NCI-H2081 treated with DMSO at 0.1 percent for 48 hours (cell line): Measurements from ENCODE around the gene CDA.

Source experiments
- DNase-seq: peaks from one replicate; lab custom pipeline; 2025; lab: John Stamatoyannopoulos, UW

Gene CDA

GRCh38 chr1:20615946-20616846 lies 27.3 kb downstream of the CDA start:
- DNase-seq: no peak

- DNase-seq: no peak
Measured at GRCh38 chr1:20616847-20617487, 28.1 kb downstream of the CDA start.

- no peak for DNase-seq
Measured at GRCh38 chr1:20618550-20618949, 29.7 kb downstream of the CDA start.

GRCh38 chr1:20619999-20620398 lies 31.1 kb downstream of the CDA start:
- no peak for DNase-seq

GRCh38 chr1:20621012-20621411 lies 32.1 kb downstream of the CDA start:
- no peak for DNase-seq

- no peak for DNase-seq
Measured at GRCh38 chr1:20624709-20625108, 35.8 kb downstream of the CDA start.

- no peak for DNase-seq
Measured at GRCh38 chr1:20625176-20626097, 36.5 kb downstream of the CDA start.

GRCh38 chr1:20626098-20626427 lies 37.2 kb downstream of the CDA start:
- DNase-seq: no peak

GRCh38 chr1:20626524-20626923 lies 37.6 kb downstream of the CDA start:
- DNase-seq: no peak

- DNase-seq: no peak
Measured at GRCh38 chr1:20630729-20631128, 41.8 kb downstream of the CDA start.

- DNase-seq: no peak
Measured at GRCh38 chr1:20632386-20632785, 43.5 kb downstream of the CDA start.

- no peak for DNase-seq
Measured at GRCh38 chr1:20633190-20634064, 44.5 kb downstream of the CDA start, which contains the start of gene PINK1. TSS of gene PINK1 (plus strand) at chr1:20633458. CDS start at chr1:20633549, 91 bp downstream.

- no peak for DNase-seq
Measured at GRCh38 chr1:20634065-20634593, 45.2 kb downstream of the CDA start.

GRCh38 chr1:20634594-20635084 lies 45.7 kb downstream of the CDA start:
- DNase-seq: no peak

GRCh38 chr1:20636785-20637347 lies 48.0 kb downstream of the CDA start:
- no peak for DNase-seq

- DNase-seq: no peak
Measured at GRCh38 chr1:20640183-20640597, 51.3 kb downstream of the CDA start.

- no peak for DNase-seq
Measured at GRCh38 chr1:20641975-20642374, 53.1 kb downstream of the CDA start.

- DNase-seq: no peak
Measured at GRCh38 chr1:20643080-20643479, 54.2 kb downstream of the CDA start.

- no peak for DNase-seq
Measured at GRCh38 chr1:20644416-20644815, 55.5 kb downstream of the CDA start.

- DNase-seq: no peak
Measured at GRCh38 chr1:20645414-20645813, 56.5 kb downstream of the CDA start.

- no peak for DNase-seq
Measured at GRCh38 chr1:20648438-20648837, 59.5 kb downstream of the CDA start.
